ENCODE results near the gene PPP6R2. TPM values are rescaled to one million over a fixed set of nuclear protein-coding genes. Genes with fewer than 3 reads are reported as not detected.
A peak's percentile ranks its signal among the peaks of the same experiment; 100 is the strongest.
"Not testable (repeated sequence)": the region's sequence is repeated elsewhere in the genome, so short reads cannot be mapped to it uniquely, and the experiment has no call there.

The PPP6R2 gene
- polyA plus RNA-seq, 3 donors: 9.1 to 74.5 (median 10.3) TPM

DNA sequence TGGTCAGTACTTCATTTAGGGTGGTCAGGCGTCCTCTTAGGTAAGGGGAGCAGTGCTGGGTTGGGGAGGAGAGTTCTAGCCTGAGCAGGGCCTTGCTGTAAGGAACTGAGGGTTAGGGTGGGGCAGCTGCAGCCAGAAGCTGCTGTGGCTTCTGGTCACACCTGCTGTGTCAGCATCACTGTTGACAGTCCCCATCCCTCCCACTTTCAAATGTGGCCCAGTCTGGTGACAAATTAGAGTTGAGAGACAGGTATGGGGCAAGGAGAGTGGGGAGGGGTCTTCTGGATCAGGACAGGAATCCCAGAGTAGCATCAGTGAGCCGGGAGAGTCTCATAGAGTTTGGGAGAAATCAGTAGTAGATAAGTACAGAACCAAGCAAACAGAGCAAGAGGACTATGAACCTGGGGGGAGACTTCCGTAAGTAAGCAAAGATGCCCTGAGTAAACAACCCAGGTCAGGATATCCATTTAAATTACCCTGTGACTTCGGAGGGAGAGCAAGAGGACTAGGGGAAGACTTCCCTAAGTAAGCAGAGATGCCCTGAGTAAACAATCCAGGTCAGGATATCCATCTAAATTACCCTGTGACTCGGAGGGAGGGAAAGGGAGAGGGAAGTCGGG lies 53.7 kb downstream of the PPP6R2 start:
- no peak for DNase-seq
- H3K27ac ChIP-seq (ENCODE audit: low read depth in 1 of 2, low read length in 2 of 2): peak overlapping the region in 1 of 2 donors; percentile 71
- intact Hi-C loops (cut with micrococcal nuclease): no loop called here
- Mint-ChIP-seq H3K36me3 (peaks cover 37 to 56% of the 10 kb centered on the region in 2 donors), H3K27me3 (ENCODE audit: low read depth in 3 of 3) (peaks cover 0 to 2% (median 0%) of the 10 kb centered on the region in 3 donors), H3K9me3 (peaks cover 0 to 3% (median 0%) of the 10 kb centered on the region in 7 donors), H3K4me1 (peaks cover 43% of the 10 kb centered on the region), H3K27ac (peak overlapping the region in 5 of 7 donors; percentile 12 to 89 (median 48)), H3K4me3 (no peak overlapping the region)
- H3K79me2 ChIP-seq (ENCODE audit: insufficient read depth, low read length): peaks cover 29% of the 10 kb centered on the region
- no peak overlapping the region for H3K4me2 ChIP-seq (replicated peaks; ENCODE audit: extremely low read depth, low read length, poor library complexity, severe bottlenecking)
- no peaks in the 10 kb centered on the region for H4K20me1 ChIP-seq (ENCODE audit: insufficient read depth, low read length)
- TF ChIP-seq, protein P1, sequence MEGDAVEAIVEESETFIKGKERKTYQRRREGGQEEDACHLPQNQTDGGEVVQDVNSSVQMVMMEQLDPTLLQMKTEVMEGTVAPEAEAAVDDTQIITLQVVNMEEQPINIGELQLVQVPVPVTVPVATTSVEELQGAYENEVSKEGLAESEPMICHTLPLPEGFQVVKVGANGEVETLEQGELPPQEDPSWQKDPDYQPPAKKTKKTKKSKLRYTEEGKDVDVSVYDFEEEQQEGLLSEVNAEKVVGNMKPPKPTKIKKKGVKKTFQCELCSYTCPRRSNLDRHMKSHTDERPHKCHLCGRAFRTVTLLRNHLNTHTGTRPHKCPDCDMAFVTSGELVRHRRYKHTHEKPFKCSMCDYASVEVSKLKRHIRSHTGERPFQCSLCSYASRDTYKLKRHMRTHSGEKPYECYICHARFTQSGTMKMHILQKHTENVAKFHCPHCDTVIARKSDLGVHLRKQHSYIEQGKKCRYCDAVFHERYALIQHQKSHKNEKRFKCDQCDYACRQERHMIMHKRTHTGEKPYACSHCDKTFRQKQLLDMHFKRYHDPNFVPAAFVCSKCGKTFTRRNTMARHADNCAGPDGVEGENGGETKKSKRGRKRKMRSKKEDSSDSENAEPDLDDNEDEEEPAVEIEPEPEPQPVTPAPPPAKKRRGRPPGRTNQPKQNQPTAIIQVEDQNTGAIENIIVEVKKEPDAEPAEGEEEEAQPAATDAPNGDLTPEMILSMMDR (IDR thresholded peaks at IDR 0.05): no peak
- no peaks in the 10 kb centered on the region for H3K9me3 ChIP-seq (replicated peaks in 1 of 2; ENCODE audit: control insufficient read depth in 1 of 2, insufficient read depth in 1 of 2, low read length in 2 of 2)
- no peaks in the 10 kb centered on the region for H3K27me3 ChIP-seq (ENCODE audit: control insufficient read depth in 2 of 2, insufficient read depth in 2 of 2, low read length in 2 of 2)
- peaks cover 30 to 49% of the 10 kb centered on the region in 2 donors for H3K36me3 ChIP-seq (replicated peaks in 1 of 2; ENCODE audit: control insufficient read depth in 1 of 2, insufficient read depth in 2 of 2, low read length in 2 of 2)
- no peak overlapping the region for H3K4me3 ChIP-seq (replicated peaks in 1 of 3; ENCODE audit: low read depth in 2 of 3, low read length in 3 of 3)
- H2AFZ ChIP-seq (ENCODE audit: insufficient read depth, low read depth, low read length, poor library complexity, severe bottlenecking): no peak overlapping the region
- H3K9ac ChIP-seq (ENCODE audit: insufficient read depth, low read length, poor library complexity, severe bottlenecking): no peak overlapping the region
- H3K4me1 ChIP-seq (ENCODE audit: control insufficient read depth in 1 of 2, insufficient read depth in 2 of 2, low read length in 2 of 2): peaks cover 34 to 50% of the 10 kb centered on the region in 2 donors
- 100% methylated on average over 2 of the region's 6 CpGs for WGBS (ENCODE audit: insufficient coverage)

DNA sequence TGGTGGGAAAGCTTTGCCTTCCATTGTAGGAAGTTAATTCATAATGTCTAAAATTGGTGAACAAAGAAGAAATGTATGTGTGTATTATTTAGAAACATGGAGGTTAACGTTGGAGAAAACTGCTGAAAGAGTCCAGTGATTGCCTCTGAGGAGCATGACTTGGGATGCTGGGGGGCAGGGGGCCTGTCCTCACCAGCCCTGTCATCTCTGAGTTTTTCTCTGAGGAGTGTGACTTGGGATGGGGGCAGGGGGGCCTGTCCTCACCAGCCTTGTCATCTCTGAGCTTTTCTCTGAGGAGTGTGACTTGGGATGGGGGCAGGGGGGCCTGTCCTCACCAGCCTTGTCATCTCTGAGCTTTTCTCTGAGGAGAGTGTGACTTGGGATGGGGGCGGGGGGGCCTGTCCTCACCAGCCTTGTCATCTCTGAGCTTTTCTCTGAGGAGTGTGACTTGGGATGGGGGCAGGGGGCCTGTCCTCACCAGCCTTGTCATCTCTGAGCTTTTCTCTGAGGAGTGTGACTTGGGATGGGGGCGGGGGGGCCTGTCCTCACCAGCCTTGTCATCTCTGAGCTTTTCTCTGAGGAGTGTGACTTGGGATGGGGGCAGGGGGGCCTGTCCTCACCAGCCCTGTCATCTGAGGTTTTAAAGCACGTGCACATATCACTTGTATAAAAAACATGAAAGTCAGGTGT lies 54.4 kb downstream of the PPP6R2 start:
- DNase-seq: peak in 1 of 3 donors; percentile 48
- H3K4me2 ChIP-seq (replicated peaks; ENCODE audit: extremely low read depth, low read length, poor library complexity, severe bottlenecking); H3K4me3 Mint-ChIP-seq; intact Hi-C loops (cut with micrococcal nuclease); H3K27me3 ChIP-seq (ENCODE audit: control insufficient read depth in 2 of 2, insufficient read depth in 2 of 2, low read length in 2 of 2); H3K9ac ChIP-seq (ENCODE audit: insufficient read depth, low read length, poor library complexity, severe bottlenecking); H3K4me3 ChIP-seq (replicated peaks in 1 of 3; ENCODE audit: low read depth in 2 of 3, low read length in 3 of 3); H3K27me3 Mint-ChIP-seq (ENCODE audit: low read depth in 3 of 3); H2AFZ ChIP-seq (ENCODE audit: insufficient read depth, low read depth, low read length, poor library complexity, severe bottlenecking); H3K9me3 ChIP-seq (replicated peaks in 1 of 2; ENCODE audit: control insufficient read depth in 1 of 2, insufficient read depth in 1 of 2, low read length in 2 of 2); H3K9me3 Mint-ChIP-seq; H4K20me1 ChIP-seq (ENCODE audit: insufficient read depth, low read length): not testable (repeated sequence)
- H3K79me2 ChIP-seq (ENCODE audit: insufficient read depth, low read length): peaks cover 28% of the 10 kb centered on the region
- WGBS (ENCODE audit: insufficient coverage): 83% methylated on average over 1 of the region's 4 CpGs
- Mint-ChIP-seq H3K36me3 (peaks cover 33 to 56% of the 10 kb centered on the region in 2 donors), H3K27ac (peak overlapping the region in 5 of 7 donors; percentile 48 to 98 (median 94)), H3K4me1 (peaks cover 49% of the 10 kb centered on the region)
- H3K36me3 ChIP-seq (replicated peaks in 1 of 2; ENCODE audit: control insufficient read depth in 1 of 2, insufficient read depth in 2 of 2, low read length in 2 of 2): peaks cover 27 to 43% of the 10 kb centered on the region in 2 donors
- H3K27ac ChIP-seq (ENCODE audit: low read depth in 1 of 2, low read length in 2 of 2): peak overlapping the region; percentile 71 to 97
- H3K4me1 ChIP-seq (ENCODE audit: control insufficient read depth in 1 of 2, insufficient read depth in 2 of 2, low read length in 2 of 2): peaks cover 40 to 57% of the 10 kb centered on the region in 2 donors
